NCI-H1417 (cell line): ENCODE data around the gene DIAPH3.

ENCODE experiments used
- DNase-seq, 3 experiments: peaks; one replicate each; lab custom pipeline; 2025; lab: John Stamatoyannopoulos, UW

The DIAPH3 gene

DNA sequence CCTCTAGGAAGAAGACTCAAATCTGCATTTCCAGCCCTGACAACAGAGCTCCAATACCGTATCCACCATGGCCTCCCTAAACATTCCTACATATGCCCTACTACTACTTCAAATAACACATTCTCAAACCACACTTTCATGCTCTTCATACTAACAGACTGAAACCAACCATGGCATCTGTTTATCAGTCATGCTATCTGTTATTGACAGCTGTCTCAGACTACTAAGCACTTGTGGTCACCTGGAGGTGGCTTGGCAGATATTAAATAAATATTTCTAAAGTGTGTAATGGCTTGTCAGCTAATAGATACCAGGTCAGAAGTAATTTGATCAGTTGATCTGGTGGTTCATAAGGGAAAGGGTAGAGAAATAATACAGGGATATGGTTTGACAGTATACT, 489.1 kb downstream of the DIAPH3 start:
- DNase-seq: no peak

DNA sequence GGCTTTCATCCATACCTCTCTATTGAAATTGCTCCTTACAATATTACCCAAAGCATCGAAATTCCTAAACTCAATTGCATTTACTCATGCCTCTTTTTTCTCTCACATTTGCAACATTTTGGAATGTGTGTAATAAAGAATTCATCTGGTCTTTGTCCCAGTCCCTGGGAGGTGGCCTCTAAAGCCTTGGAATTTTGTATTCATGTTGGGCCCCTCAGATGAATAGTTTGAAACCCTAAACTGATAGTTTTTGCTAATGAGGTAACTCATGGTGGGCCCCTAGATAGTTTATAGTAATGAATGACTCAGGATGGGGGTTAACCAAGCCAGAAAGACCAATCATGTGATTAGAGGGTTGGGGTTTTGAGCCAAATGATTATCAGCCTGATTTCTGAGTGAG, 490.4 kb downstream of the DIAPH3 start:
- DNase-seq: no peak

GRCh38 chr13:59672445-59672844, 491.3 kb downstream of the DIAPH3 start:
- DNase-seq: no peak

GRCh38 chr13:59671881-59672280, 491.8 kb downstream of the DIAPH3 start:
- no peak for DNase-seq

- peak in 1 of 3 experiments; percentile 49 for DNase-seq
Measured at GRCh38 chr13:59666504-59666903, 497.2 kb downstream of the DIAPH3 start.

DNA sequence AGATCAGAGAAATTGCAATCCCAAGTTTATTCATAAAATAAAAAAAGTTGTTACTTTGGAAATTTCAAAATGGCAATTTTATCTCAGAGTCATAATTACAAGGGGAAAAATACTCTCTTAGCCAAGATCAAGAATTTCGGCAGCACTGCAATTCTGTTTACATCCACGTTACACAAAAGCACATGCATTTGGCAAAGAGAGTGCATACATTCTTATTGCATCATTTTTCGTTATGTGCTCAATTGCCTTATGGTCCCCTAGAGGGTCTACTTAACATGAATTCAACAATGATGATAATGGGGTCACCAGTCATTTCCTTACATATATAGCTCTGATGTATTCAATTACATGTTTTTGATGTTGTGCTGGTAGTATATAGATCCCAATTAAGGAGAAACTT, 498.0 kb downstream of the DIAPH3 start:
- no peak for DNase-seq

DNA sequence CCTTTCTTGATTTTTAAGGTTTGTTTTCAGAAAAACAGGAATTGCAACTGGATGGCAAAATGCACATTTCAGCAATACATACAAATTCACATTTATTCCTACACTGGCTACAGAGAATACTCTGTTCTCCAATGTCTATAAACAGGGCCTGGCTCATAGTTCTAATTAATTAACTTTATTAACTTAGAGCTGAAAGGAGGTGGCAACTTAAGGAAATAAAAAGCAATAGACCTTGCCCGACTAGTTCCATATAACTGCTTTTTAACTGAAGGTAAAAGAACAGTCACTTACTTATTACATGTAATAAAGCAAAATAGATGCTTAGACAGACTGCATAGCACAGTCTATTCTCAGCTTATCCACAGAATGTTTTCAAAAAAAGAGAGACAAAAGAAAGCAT, 498.5 kb downstream of the DIAPH3 start:
- DNase-seq: no peak

- no peak for DNase-seq
Measured at GRCh38 chr13:59664586-59664985, 499.1 kb downstream of the DIAPH3 start.

DNA sequence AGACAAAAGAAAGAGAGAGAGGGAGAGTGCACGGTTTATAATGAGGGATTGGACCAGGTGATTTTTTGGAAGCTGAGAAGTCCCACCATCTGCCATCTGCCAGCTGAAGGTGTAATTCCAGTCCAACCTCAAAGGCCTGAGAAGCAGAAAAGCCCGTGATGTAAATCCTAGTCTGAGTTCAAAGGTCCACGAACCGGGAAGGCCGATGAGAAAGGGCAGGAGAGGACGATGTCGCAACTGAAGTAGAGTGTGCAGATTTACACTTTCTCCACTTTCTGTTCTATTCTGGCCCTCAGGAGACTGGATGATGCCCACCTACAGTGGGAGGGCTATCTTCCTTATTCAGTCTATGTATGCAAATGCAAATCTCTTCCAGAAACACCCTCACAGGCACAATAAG, 500.0 kb downstream of the DIAPH3 start:
- no peak for DNase-seq

- DNase-seq: peak in 2 of 3 experiments; percentile 33 to 39
Measured at GRCh38 chr13:59660582-59660981, 503.1 kb downstream of the DIAPH3 start.

DNA sequence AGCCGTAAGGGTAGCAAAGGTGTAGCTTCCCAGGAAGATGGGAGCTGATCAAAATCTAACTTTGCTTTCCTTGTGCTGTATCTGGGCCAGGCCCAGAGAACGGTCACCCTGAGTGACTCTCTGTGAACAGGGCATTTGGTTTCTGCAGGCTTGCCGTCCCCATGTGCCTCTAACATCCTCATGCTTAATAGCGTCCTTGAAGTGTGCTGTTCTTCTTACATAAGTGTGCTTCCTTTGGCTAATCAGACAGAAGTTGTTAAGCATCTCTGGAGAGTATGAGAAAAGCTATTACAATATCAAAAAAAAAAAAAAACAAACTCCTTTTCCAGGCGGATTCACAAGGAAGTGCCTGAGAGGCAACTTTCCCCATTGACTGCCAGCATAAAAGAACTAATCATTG, 503.7 kb downstream of the DIAPH3 start:
- no peak for DNase-seq

- DNase-seq: no peak
Measured at GRCh38 chr13:59658738-59659330, 504.9 kb downstream of the DIAPH3 start.

DNA sequence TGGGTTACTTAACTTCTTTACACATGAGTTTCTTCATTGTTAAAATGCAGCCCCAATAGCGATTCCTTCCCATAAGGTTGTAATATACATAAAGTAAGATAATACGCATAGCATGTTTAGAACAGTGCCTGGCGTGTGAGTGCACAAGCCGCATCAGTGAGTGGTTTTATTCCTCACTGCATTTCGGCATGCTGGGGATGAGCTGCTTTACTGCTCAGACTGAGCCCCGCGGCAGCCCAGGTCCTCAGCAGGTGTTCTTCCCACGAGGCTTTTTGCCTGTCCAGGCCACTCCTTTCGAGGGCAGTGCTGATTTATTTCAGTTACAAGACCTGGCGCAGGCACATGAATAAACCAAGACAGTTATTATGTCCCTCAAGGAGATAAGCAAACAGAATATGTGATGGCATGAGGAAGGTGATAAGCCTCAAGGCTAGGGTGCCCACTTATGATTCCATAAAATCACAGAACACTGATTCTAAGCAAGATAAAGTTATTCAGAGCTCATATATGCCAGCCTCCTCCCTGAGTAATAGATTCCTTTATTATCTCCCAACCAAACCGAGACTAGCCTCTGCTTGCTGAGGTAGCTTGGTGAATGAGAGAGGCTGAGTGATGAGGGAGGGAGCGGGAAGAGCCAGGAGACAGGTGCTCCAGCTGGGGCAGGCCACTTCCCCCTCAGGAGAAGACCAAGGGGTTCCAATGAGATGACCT, 505.5 kb downstream of the DIAPH3 start:
- peak in 2 of 3 experiments; percentile 22 to 28 for DNase-seq

- no peak for DNase-seq
Measured at GRCh38 chr13:59653916-59654315, 509.8 kb downstream of the DIAPH3 start.

- no peak for DNase-seq
Measured at GRCh38 chr13:59651479-59651878, 512.2 kb downstream of the DIAPH3 start.

GRCh38 chr13:59643906-59644626, 519.7 kb downstream of the DIAPH3 start:
- no peak for DNase-seq

DNA sequence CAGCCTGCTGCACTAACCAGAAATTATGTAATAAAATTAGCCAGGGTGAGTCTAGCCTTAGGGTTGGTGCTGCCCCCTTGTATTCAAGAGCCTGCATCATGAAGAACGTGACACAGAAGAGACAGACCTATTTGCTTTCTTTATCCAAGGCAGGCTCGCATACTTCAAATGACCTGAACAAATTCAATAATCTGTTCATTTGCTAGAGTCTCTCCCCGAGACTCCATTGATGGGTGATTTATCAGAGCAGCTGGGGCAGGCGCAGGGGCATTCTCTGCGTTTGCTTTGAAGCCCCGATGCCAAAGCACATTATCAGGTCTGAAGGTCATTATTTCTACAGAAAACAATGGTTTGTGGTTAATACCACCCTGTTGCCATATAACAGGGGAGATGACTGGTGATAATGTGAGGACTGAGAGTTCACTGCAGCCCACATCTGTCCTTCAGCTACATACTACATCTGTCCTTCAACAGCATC, 520.3 kb downstream of the DIAPH3 start:
- DNase-seq: no peak

- DNase-seq: no peak
Measured at GRCh38 chr13:59641817-59642216, 521.9 kb downstream of the DIAPH3 start.

- DNase-seq: no peak
Measured at GRCh38 chr13:59641261-59641660, 522.5 kb downstream of the DIAPH3 start.

- no peak for DNase-seq
Measured at GRCh38 chr13:59638404-59638803, 525.3 kb downstream of the DIAPH3 start.

GRCh38 chr13:59635589-59635988, 528.1 kb downstream of the DIAPH3 start:
- no peak for DNase-seq

DNA sequence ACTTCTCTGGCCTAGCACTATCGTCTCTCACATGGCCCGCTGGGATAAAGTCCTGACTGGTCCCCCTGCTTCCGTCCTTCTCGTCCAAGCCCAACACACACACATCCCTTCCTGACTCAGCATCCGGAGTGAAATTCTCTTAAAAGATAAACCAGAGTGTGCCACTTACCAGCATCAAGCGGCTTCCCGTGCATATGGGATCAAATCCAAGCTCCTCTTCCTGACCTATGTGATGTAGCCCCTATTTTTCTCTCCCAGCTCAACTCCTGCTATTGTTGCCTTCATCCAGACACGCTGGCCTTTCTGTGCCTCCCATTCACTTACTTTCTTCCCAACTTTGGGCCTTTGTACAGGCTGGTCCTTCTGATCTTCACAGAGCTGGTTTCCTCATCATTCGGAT, 530.4 kb downstream of the DIAPH3 start:
- no peak for DNase-seq

DNA sequence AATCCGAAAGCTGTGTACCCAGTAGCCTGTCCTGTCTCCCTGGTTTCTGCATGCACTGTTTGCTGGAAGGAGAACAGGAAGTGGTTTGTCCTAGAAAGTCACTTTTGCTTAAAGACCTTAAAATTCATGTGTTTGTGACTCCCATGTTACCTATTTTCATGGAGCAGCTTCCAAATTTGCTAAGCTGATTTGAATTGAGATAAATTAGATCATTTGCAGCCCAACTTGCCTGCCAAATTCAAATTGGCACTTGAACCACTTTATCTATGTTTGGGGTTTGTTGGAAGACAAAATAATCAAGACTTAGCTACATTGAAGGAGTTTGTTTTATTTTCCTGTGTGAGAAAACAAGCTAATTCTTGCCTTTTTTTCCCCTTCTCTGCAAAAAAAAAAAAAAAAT, 532.5 kb downstream of the DIAPH3 start:
- DNase-seq: peak in 1 of 3 experiments; percentile 40
